Measurements from ENCODE around the gene STT3B.

- TF ChIP-seq CTCF (IDR thresholded peaks at IDR 0.05), result no peak
- no peak for TF ChIP-seq EZH2phosphoT487 (IDR thresholded peaks at IDR 0.05)
- no peak for TF ChIP-seq EZH2 (IDR thresholded peaks at IDR 0.05)
Observed at GRCh38 chr3:31495971-31496665, 36.6 kb upstream of the STT3B start.
